ENCODE results near the gene ISG20.

DNA sequence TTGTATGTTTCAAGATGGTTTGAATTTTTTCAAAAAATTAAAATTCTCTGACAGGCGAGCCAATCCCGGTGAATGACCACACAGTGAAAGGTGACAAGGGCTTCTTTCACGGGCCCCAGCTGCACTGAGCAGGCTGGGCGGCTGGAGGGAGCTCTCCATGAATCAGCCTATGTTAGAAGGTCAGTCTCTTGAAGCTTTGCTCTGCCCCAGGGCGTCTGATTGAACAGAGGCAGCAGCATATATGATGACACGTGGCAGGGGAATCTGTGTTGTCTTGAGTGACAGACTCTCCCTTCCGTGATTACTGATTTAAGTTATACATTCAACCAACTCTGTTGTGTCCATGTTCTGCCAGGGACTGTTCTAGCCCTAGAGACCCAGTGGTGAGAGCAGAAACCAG, 51.5 kb downstream of the ISG20 start:
- TF ChIP-seq, protein P1, sequence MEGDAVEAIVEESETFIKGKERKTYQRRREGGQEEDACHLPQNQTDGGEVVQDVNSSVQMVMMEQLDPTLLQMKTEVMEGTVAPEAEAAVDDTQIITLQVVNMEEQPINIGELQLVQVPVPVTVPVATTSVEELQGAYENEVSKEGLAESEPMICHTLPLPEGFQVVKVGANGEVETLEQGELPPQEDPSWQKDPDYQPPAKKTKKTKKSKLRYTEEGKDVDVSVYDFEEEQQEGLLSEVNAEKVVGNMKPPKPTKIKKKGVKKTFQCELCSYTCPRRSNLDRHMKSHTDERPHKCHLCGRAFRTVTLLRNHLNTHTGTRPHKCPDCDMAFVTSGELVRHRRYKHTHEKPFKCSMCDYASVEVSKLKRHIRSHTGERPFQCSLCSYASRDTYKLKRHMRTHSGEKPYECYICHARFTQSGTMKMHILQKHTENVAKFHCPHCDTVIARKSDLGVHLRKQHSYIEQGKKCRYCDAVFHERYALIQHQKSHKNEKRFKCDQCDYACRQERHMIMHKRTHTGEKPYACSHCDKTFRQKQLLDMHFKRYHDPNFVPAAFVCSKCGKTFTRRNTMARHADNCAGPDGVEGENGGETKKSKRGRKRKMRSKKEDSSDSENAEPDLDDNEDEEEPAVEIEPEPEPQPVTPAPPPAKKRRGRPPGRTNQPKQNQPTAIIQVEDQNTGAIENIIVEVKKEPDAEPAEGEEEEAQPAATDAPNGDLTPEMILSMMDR (IDR thresholded peaks at IDR 0.05), result no peak
- no peak for TF ChIP-seq NR3C1 (IDR thresholded peaks at IDR 0.05)
- TF ChIP-seq RFX5 (IDR thresholded peaks at IDR 0.05), result no peak
- no peak for TF ChIP-seq MAFK (IDR thresholded peaks at IDR 0.05; ENCODE audit: partially characterized antibody)

Measured in A549 (cell line).